ENCODE measurements around the gene MCTP1. TPM values are rescaled to one million over a fixed set of nuclear protein-coding genes. Genes with fewer than 3 reads are reported as not detected.

MCTP1 gene
- total RNA-seq, 4 donors from 2014 or later, result 11.2 to 43.6 (median 16.8) TPM

DNA sequence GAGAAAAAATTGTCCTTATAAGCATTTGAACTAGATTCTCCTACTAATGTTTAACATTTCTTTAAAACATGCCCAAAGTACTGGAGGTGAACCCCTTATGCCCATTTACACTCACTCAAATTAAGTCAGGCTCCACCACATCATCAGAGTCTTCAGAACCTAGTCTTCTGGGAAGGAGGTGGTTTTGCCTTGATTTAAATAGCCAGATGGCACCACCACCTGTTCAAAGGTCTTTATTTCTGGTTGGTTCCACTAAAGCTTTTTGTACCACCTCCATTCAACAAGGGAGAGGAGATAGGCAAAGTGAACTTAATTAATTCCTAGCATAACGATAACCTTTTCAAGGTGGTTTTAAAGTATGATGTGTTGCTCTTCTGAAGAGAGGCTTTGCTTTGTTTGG is 476.9 kb downstream of the MCTP1 start:
- Histone ChIP-seq H3K27me3 (no peaks in the 10 kb centered on the region), H3K4me1 (no peaks in the 10 kb centered on the region), H3K9me3 (no peaks in the 10 kb centered on the region), H3K36me3 (no peaks in the 10 kb centered on the region), H3K27ac (replicated peaks in 1 of 4) (no peak overlapping the region), H3K4me3 (no peak overlapping the region)
- no peak for DNase-seq (ENCODE audit: extremely low spot score)
- WGBS, result 96% methylated on average over 1 of the region's 1 CpG
- TF ChIP-seq POLR2A (IDR thresholded peaks at IDR 0.05; ENCODE audit: low read depth) (no peak), POLR2AphosphoS5 (IDR thresholded peaks at IDR 0.05) (no peak), CTCF (IDR thresholded peaks at IDR 0.05) (no peak), EP300 (IDR thresholded peaks at IDR 0.05) (no peak)
- intact Hi-C loops (cut with DNase I), result no loop called here

DNA sequence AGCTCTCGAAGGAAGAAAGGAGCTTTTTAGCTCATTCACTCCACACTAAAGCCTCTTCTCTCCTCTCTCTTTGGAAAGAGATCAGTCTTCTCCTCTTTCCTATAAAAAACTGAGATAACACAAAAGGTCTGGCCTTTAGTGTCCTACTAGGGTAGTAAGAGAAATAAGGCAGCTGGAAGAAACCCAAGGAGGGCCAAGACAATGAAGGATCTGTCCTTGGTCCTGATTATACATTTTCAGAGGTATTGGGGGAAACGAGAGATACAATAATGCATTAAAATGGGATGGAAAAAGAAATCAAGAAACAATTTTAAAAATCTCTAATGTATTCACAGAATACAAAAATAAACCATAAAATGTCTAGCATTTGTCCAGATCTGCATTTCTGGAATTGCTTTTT is 482.4 kb downstream of the MCTP1 start:
- no peak overlapping the region for H3K4me3 ChIP-seq
- no peaks in the 10 kb centered on the region for H3K36me3 ChIP-seq
- DNase-seq (ENCODE audit: extremely low spot score), result no peak
- no peaks in the 10 kb centered on the region for H3K27me3 ChIP-seq
- no peak for TF ChIP-seq EP300 (IDR thresholded peaks at IDR 0.05)
- no peak for TF ChIP-seq POLR2A (IDR thresholded peaks at IDR 0.05; ENCODE audit: low read depth)
- TF ChIP-seq CTCF (IDR thresholded peaks at IDR 0.05), result no peak
- no peak for TF ChIP-seq POLR2AphosphoS5 (IDR thresholded peaks at IDR 0.05)
- intact Hi-C loops (cut with DNase I), result no loop called here
- no peaks in the 10 kb centered on the region for H3K9me3 ChIP-seq
- no peaks in the 10 kb centered on the region for H3K4me1 ChIP-seq
- no peak overlapping the region for H3K27ac ChIP-seq (replicated peaks in 1 of 4)
- 76% methylated on average over 2 of the region's 2 CpGs for WGBS

DNA sequence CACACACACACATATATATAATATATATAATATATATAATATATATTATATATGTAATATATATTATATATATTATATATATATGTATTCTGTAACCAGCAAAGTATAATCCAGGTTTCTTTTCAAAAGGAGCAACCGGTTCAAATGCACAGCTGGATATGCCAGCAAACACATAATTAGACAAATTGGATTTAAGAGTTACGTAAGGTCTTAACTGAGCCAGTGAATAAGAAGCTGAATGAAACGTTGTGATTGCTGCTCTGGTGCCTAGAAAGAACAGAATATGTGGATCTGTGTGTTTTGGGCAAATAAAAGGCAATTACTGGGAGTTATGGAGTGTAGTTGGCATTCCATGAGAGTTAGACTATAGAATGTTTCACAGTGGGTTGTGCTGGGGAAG is 488.3 kb downstream of the MCTP1 start:
- DNase-seq (ENCODE audit: extremely low spot score), result no peak
- Histone ChIP-seq H3K4me3 (no peak overlapping the region), H3K27me3 (peaks cover 0 to 4% (median 0%) of the 10 kb centered on the region in 4 donors), H3K9me3 (no peaks in the 10 kb centered on the region), H3K27ac (replicated peaks in 1 of 4) (no peak overlapping the region), H3K36me3 (no peaks in the 10 kb centered on the region), H3K4me1 (no peaks in the 10 kb centered on the region)
- no peak for TF ChIP-seq CTCF (IDR thresholded peaks at IDR 0.05)
- TF ChIP-seq EP300 (IDR thresholded peaks at IDR 0.05), result no peak
- TF ChIP-seq POLR2AphosphoS5 (IDR thresholded peaks at IDR 0.05), result no peak
- no peak for TF ChIP-seq POLR2A (IDR thresholded peaks at IDR 0.05; ENCODE audit: low read depth)
- intact Hi-C loops (cut with DNase I), result no loop called here
- 65% methylated on average over 3 of the region's 3 CpGs for WGBS

- intact Hi-C loops (cut with DNase I), result no loop called here
These were observed 491.1 kb downstream of the MCTP1 start for GRCh38 chr5:94793816-94794198.

More at GRCh38 chr5:94793816-94794198, 491.1 kb downstream of the MCTP1 start:
- H3K4me3 ChIP-seq, result no peak overlapping the region
- TF ChIP-seq EP300 (IDR thresholded peaks at IDR 0.05) (no peak), CTCF (IDR thresholded peaks at IDR 0.05) (no peak)
- no peaks in the 10 kb centered on the region for H3K9me3 ChIP-seq
- no peak overlapping the region for H3K27ac ChIP-seq (replicated peaks in 1 of 4)
- no peaks in the 10 kb centered on the region for H3K36me3 ChIP-seq
- no peaks in the 10 kb centered on the region for H3K4me1 ChIP-seq
- DNase-seq (ENCODE audit: extremely low spot score), result no peak
- H3K27me3 ChIP-seq, result peaks cover 0 to 4% (median 0%) of the 10 kb centered on the region in 4 donors

All from esophagus muscularis mucosa (tissue), 4 donors.